DOHH2 (cell line): Measurements from ENCODE around the gene CENPP.

ENCODE experiments used
- EZH2phosphoT487 ChIP-seq: fragments of 200-600 bp; sonication (generic); IDR thresholded peaks from 2 replicates; pipeline ENCODE4 v1.6.1; 2017; ENCODE audit warnings: borderline replicate concordance, mild to moderate bottlenecking, antibody characterized with exemption, low read length, moderate library complexity, mixed read lengths
- TF ChIP-seq, protein P1 (sequence below): fragments of 200-600 bp; sonication (generic); IDR thresholded peaks from one replicate; pipeline ENCODE4 v1.5.1; 2014; ENCODE audit warnings: antibody characterized with exemption, mild to moderate bottlenecking, low read depth, low read length; ENCODE audit not compliant: poor library complexity, severe bottlenecking

DNA sequence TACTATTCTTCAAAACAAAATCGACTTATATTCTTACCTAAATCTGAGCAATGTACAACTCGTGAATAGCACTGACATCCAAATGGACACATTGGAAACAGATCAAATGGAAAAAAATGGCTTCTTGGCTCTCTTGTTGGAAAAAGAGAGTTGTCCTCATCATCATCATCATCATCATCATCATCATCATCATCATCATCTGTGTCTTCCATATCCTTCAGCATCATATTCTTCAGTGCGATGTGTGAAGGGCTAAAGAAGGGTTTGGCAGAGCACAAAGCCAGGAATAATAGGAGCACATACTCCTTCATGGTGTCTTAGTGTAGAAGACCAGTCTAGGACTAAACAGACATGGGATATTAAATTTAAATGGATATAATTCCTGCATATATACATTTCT is 148.8 kb downstream of the CENPP start:
- TF ChIP-seq, protein P1, sequence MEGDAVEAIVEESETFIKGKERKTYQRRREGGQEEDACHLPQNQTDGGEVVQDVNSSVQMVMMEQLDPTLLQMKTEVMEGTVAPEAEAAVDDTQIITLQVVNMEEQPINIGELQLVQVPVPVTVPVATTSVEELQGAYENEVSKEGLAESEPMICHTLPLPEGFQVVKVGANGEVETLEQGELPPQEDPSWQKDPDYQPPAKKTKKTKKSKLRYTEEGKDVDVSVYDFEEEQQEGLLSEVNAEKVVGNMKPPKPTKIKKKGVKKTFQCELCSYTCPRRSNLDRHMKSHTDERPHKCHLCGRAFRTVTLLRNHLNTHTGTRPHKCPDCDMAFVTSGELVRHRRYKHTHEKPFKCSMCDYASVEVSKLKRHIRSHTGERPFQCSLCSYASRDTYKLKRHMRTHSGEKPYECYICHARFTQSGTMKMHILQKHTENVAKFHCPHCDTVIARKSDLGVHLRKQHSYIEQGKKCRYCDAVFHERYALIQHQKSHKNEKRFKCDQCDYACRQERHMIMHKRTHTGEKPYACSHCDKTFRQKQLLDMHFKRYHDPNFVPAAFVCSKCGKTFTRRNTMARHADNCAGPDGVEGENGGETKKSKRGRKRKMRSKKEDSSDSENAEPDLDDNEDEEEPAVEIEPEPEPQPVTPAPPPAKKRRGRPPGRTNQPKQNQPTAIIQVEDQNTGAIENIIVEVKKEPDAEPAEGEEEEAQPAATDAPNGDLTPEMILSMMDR: no peak
- TF ChIP-seq EZH2phosphoT487: no peak
